KMS-11 (cell line): ENCODE results near the gene SPATA33.

ENCODE experiments used
- H2AFZ ChIP-seq: fragments of 200-600 bp; sonication (generic); 2 replicates; pipeline ENCODE4 v1.6.1; 2016; ENCODE audit warnings: antibody characterized with exemption, mixed run types, low read depth
- H3K27ac ChIP-seq: fragments of 200-600 bp; sonication (generic); 2 replicates; pipeline ENCODE4 v1.6.1; 2016; ENCODE audit warnings: mild to moderate bottlenecking, mixed run types
- H3K27me3 ChIP-seq: fragments of 200-600 bp; sonication (generic); 2 replicates; pipeline ENCODE4 v1.6.1; 2017; ENCODE audit warnings: mild to moderate bottlenecking, low read depth, mixed run types, moderate library complexity; ENCODE audit not compliant: insufficient read depth
- H3K36me3 ChIP-seq: fragments of 200-600 bp; sonication (generic); 2 replicates; pipeline ENCODE4 v1.6.1; 2017; ENCODE audit warnings: mild to moderate bottlenecking, mixed run types; ENCODE audit not compliant: insufficient read depth
- H3K4me1 ChIP-seq: fragments of 200-600 bp; sonication (generic); 2 replicates; pipeline ENCODE4 v1.6.1; 2016; ENCODE audit warnings: mild to moderate bottlenecking, low read depth, mixed run types; ENCODE audit not compliant: poor library complexity, severe bottlenecking
- H3K4me2 ChIP-seq: fragments of 200-600 bp; sonication (generic); 2 replicates; pipeline ENCODE4 v1.7.0; 2016; ENCODE audit warnings: mild to moderate bottlenecking, mixed run types
- H3K4me3 ChIP-seq: fragments of 200-600 bp; sonication (generic); IDR thresholded peaks from 2 replicates; pipeline ENCODE4 v1.6.1; 2017; ENCODE audit warnings: low read depth, low read length, mixed read lengths; ENCODE audit not compliant: insufficient read depth
- H3K79me2 ChIP-seq: fragments of 200-600 bp; sonication (generic); 2 replicates; pipeline ENCODE4 v1.6.1; 2016; ENCODE audit warnings: low read depth, mixed run types; ENCODE audit not compliant: insufficient read depth
- H3K9ac ChIP-seq: fragments of 200-600 bp; sonication (generic); 2 replicates; pipeline ENCODE4 v1.6.1; 2016; ENCODE audit warnings: mild to moderate bottlenecking, mixed run types
- H4K20me1 ChIP-seq: fragments of 200-600 bp; sonication (generic); 2 replicates; pipeline ENCODE4 v1.6.1; 2016; ENCODE audit warnings: mild to moderate bottlenecking, mixed run types; ENCODE audit not compliant: insufficient read depth
- CTCF ChIP-seq: fragments of 200-600 bp; sonication (generic); conservative IDR thresholded peaks from 2 replicates; pipeline ENCODE4 v1.6.1; 2017; ENCODE audit warnings: low read depth, mild to moderate bottlenecking, antibody characterized with exemption, low read length, moderate library complexity, mixed read lengths

SPATA33 gene

GRCh38 chr16:89695086-89695874 is 37.6 kb downstream of the SPATA33 start:
- Histone ChIP-seq H3K27ac (no peak overlapping the region), H3K36me3 (no peaks in the 10 kb centered on the region), H3K4me3 (no peak overlapping the region), H2AFZ (no peak overlapping the region), H3K79me2 (no peaks in the 10 kb centered on the region), H4K20me1 (no peaks in the 10 kb centered on the region), H3K27me3 (no peaks in the 10 kb centered on the region), H3K4me1 (peaks cover 20% of the 10 kb centered on the region), H3K4me2 (no peak overlapping the region), H3K9ac (no peak overlapping the region)
- no peak for TF ChIP-seq CTCF

- H3K4me3 ChIP-seq = no peak overlapping the region
- no peak overlapping the region for H2AFZ ChIP-seq
- H3K27ac ChIP-seq = no peak overlapping the region
- H4K20me1 ChIP-seq = no peaks in the 10 kb centered on the region
- H3K79me2 ChIP-seq = no peaks in the 10 kb centered on the region
- H3K4me2 ChIP-seq = peak overlapping the region; percentile 6; the same call in 1 of the 2 replicates
- no peak for TF ChIP-seq CTCF
- H3K9ac ChIP-seq = no peak overlapping the region
- H3K36me3 ChIP-seq = no peaks in the 10 kb centered on the region
- H3K4me1 ChIP-seq = peaks cover 24% of the 10 kb centered on the region
- no peaks in the 10 kb centered on the region for H3K27me3 ChIP-seq
Measured at GRCh38 chr16:89695875-89696669, 38.4 kb downstream of the SPATA33 start.

GRCh38 chr16:89696670-89697128 is 39.1 kb downstream of the SPATA33 start:
- Histone ChIP-seq H3K79me2 (no peaks in the 10 kb centered on the region), H3K4me3 (no peak overlapping the region), H2AFZ (no peak overlapping the region), H3K4me1 (peaks cover 24% of the 10 kb centered on the region), H3K9ac (no peak overlapping the region), H3K4me2 (peak overlapping the region; percentile 6; the same call in 1 of the 2 replicates), H3K27me3 (no peaks in the 10 kb centered on the region), H4K20me1 (no peaks in the 10 kb centered on the region), H3K27ac (no peak overlapping the region), H3K36me3 (no peaks in the 10 kb centered on the region)
- TF ChIP-seq CTCF = no peak

GRCh38 chr16:89697161-89697615 is 39.6 kb downstream of the SPATA33 start:
- no peak for TF ChIP-seq CTCF
- no peak overlapping the region for H3K4me3 ChIP-seq
- H4K20me1 ChIP-seq = no peaks in the 10 kb centered on the region
- no peak overlapping the region for H3K4me2 ChIP-seq
- no peaks in the 10 kb centered on the region for H3K27me3 ChIP-seq
- H3K36me3 ChIP-seq = no peaks in the 10 kb centered on the region
- no peaks in the 10 kb centered on the region for H3K79me2 ChIP-seq
- no peak overlapping the region for H2AFZ ChIP-seq
- no peak overlapping the region for H3K27ac ChIP-seq
- H3K9ac ChIP-seq = no peak overlapping the region
- peaks cover 25% of the 10 kb centered on the region for H3K4me1 ChIP-seq
